ENCODE data around the gene SLC15A5.

SLC15A5 gene

DNA sequence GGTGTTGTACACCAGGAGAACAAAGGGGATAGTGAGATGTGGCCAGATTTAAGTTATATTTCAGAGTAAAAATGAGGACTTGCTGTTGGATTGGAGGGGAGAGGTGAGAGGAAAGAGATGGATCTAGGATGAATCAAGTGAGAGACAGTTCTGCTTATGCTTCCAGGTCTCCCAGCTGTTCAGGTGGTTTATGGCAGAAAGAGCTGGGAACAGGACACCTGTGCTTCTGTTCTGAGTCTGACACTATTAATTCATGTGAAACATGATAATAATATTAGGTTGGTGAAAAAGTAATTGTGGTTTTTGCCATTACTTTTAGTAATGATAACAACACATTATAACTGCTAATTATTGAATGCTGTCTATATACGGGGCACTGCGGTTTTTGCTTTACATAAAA, 55.7 kb downstream of the SLC15A5 start:
- H3K36me3 ChIP-seq (ENCODE audit: control insufficient read depth, low read depth, low read length): no peaks in the 10 kb centered on the region
- H3K4me3 ChIP-seq (ENCODE audit: low read length): no peak overlapping the region
- no peaks in the 10 kb centered on the region for H3K4me1 ChIP-seq (ENCODE audit: control insufficient read depth, low read depth, low read length)
- no peak overlapping the region for H3K9ac ChIP-seq (ENCODE audit: low read length)
- no peak overlapping the region for H3K27ac ChIP-seq (ENCODE audit: low read length)
- no peaks in the 10 kb centered on the region for H3K9me3 ChIP-seq (ENCODE audit: control insufficient read depth, low read depth, low read length)
- H3K27me3 ChIP-seq (ENCODE audit: control insufficient read depth, insufficient read depth, low read length): no peaks in the 10 kb centered on the region

DNA sequence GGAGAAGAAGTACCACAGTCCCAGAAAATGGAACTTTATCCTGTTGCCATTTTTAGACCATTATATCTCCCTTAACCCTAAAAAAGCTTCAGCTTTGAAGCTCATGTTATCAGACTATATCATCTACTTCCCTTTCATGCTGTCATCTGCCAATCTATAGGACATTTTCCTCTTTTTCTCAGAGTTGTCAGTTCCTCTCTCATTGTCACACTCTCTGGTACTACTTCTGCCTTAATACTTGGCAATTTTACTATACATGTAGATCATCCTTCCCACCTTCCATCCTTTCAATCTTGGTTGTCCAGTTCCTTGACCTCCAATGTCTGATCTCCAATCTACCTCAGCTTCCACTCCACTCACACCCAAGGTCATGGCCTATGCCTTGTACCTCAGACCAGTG, 57.4 kb downstream of the SLC15A5 start:
- Histone ChIP-seq H3K4me1 (ENCODE audit: control insufficient read depth, low read depth, low read length) (no peaks in the 10 kb centered on the region), H3K9ac (ENCODE audit: low read length) (no peak overlapping the region), H3K27me3 (ENCODE audit: control insufficient read depth, insufficient read depth, low read length) (no peaks in the 10 kb centered on the region), H3K27ac (ENCODE audit: low read length) (no peak overlapping the region), H3K9me3 (ENCODE audit: control insufficient read depth, low read depth, low read length) (no peaks in the 10 kb centered on the region), H3K4me3 (ENCODE audit: low read length) (no peak overlapping the region), H3K36me3 (ENCODE audit: control insufficient read depth, low read depth, low read length) (no peaks in the 10 kb centered on the region)

DNA sequence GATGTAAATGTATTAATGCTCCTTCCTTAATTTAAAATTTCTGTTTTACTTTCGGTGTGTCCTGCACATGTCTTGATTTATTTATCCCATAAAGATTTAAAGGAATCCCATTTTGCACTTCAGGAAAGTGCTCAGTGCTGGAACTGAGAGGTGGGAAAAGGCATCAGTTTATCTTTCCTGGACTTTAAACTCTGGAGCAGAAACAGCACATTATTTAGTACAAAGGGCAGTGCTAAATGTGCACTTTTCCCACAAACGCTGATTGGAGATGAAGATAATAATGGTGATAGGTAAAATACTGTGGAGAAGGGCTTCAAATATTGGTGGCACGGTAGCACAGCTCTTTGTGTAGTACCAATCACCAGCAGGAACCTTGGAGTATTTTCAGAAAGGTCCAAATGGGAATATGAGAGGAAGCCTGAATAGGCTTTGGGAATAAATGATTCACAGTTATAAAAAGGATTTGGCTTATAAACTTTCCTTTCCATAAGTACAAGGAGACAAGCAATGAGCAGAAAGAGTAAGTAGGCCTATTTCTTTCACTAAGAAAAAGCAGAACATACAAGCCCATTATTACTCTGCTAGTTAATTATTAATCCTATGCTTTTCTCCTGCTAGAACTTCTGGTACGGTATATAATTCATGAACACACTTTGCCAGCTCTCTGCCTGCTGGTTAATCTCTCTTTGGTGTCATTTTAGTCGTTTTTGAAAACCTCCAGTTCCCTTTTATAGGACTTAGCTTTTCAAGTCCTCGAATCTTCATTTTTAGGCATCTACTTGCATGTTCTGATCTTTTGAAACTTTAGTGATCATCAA, 58.3 kb downstream of the SLC15A5 start:
- no peaks in the 10 kb centered on the region for H3K27me3 ChIP-seq (ENCODE audit: control insufficient read depth, insufficient read depth, low read length)

DNA sequence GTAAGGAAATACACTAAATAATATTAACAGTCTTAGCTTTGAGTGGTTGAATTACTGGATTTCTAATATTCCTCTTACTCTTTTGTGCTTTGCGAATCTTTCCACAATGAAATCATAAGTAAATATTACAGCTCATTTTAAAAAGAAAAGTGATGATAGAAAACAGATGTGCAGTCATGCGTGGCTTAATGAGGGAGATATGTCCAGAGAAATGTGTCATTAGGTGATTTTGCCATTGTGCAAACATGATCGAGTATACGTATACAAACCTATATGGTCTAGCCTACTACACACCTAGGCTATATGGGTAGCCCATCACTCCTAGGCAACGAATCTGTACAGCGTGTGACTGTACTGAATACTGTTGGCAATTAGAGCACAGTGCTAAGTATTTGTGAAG, 59.3 kb downstream of the SLC15A5 start:
- no peak overlapping the region for H3K27ac ChIP-seq (ENCODE audit: low read length)
- no peak overlapping the region for H3K9ac ChIP-seq (ENCODE audit: low read length)
- H3K4me1 ChIP-seq (ENCODE audit: control insufficient read depth, low read depth, low read length): no peaks in the 10 kb centered on the region
- no peaks in the 10 kb centered on the region for H3K9me3 ChIP-seq (ENCODE audit: control insufficient read depth, low read depth, low read length)
- no peaks in the 10 kb centered on the region for H3K36me3 ChIP-seq (ENCODE audit: control insufficient read depth, low read depth, low read length)
- H3K27me3 ChIP-seq (ENCODE audit: control insufficient read depth, insufficient read depth, low read length): no peaks in the 10 kb centered on the region
- H3K4me3 ChIP-seq (ENCODE audit: low read length): no peak overlapping the region

More for the DNA sequence above, 58.3 kb downstream of the SLC15A5 start:
- Histone ChIP-seq H3K9ac (ENCODE audit: low read length) (no peak overlapping the region), H3K36me3 (ENCODE audit: control insufficient read depth, low read depth, low read length) (no peaks in the 10 kb centered on the region), H3K4me1 (ENCODE audit: control insufficient read depth, low read depth, low read length) (no peaks in the 10 kb centered on the region), H3K9me3 (ENCODE audit: control insufficient read depth, low read depth, low read length) (no peaks in the 10 kb centered on the region), H3K4me3 (ENCODE audit: low read length) (no peak overlapping the region), H3K27ac (ENCODE audit: low read length) (no peak overlapping the region)

DNA sequence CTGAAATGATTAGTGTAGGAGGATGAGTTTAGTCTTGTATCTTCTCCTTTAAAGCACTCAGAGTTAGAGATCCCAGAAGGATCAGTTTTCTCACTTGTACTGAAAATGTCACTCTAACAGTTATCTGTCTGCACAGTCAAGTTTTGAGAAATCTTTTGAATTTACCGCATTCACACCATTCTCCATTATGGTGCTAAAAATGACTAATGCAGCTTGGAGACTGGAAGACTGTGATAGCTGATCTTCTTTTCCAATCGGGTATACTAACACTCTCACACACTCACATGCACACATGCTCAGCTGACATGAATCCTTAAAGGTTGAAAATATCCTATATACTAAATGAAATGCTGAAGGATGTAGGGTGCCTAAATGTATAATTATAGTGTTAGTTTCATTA, 65.8 kb downstream of the SLC15A5 start:
- H3K27ac ChIP-seq (ENCODE audit: low read length): no peak overlapping the region
- H3K36me3 ChIP-seq (ENCODE audit: control insufficient read depth, low read depth, low read length): no peaks in the 10 kb centered on the region
- H3K27me3 ChIP-seq (ENCODE audit: control insufficient read depth, insufficient read depth, low read length): no peaks in the 10 kb centered on the region
- H3K9ac ChIP-seq (ENCODE audit: low read length): no peak overlapping the region
- no peak overlapping the region for H3K4me3 ChIP-seq (ENCODE audit: low read length)
- H3K4me1 ChIP-seq (ENCODE audit: control insufficient read depth, low read depth, low read length): no peaks in the 10 kb centered on the region
- no peaks in the 10 kb centered on the region for H3K9me3 ChIP-seq (ENCODE audit: control insufficient read depth, low read depth, low read length)

DNA sequence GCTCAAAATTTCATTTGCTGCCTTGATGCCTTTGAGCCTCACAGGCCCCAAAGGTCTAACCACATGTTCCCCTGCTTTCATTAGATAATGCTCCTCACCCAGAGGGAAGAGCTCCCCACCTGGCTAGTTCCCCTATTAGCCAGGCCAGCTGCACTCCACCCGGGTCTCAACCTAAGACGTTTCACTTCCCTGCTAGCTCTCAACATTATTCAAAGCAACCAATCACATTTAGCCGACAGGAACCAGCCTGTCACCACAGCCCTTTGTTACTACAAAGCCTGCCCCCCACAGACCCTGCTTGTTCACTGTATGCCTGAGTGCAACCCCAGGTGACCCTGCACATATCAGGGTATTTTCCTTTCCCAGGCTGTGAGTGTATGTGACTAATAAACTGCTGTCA, 78.6 kb downstream of the SLC15A5 start:
- Histone ChIP-seq H3K27ac (ENCODE audit: low read length) (no peak overlapping the region), H3K9me3 (ENCODE audit: control insufficient read depth, low read depth, low read length) (peaks cover 4% of the 10 kb centered on the region), H3K9ac (ENCODE audit: low read length) (no peak overlapping the region), H3K4me3 (ENCODE audit: low read length) (no peak overlapping the region), H3K4me1 (ENCODE audit: control insufficient read depth, low read depth, low read length) (peaks cover 9% of the 10 kb centered on the region), H3K36me3 (ENCODE audit: control insufficient read depth, low read depth, low read length) (no peaks in the 10 kb centered on the region), H3K27me3 (ENCODE audit: control insufficient read depth, insufficient read depth, low read length) (no peaks in the 10 kb centered on the region)

DNA sequence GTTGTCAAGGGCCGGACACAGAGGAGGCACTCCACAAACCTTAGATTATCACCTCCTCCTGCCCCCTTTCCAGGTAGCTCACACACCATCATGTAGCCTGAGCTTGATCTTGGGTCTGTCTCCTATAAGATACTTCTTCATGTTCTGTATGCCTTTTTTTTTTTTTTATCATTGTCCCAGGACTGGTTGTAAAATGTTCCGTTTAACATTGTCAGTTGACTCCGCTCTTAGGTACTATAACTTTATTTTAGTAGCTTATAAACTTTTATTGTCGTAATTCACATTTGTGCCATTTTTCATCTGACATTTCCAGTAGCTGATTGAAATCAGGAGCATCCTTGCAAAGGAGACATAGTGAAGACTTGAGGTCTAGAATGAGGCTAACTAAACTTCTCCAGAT, 79.9 kb downstream of the SLC15A5 start:
- Histone ChIP-seq H3K9me3 (ENCODE audit: control insufficient read depth, low read depth, low read length) (peaks cover 4% of the 10 kb centered on the region), H3K4me3 (ENCODE audit: low read length) (no peak overlapping the region), H3K9ac (ENCODE audit: low read length) (no peak overlapping the region), H3K27me3 (ENCODE audit: control insufficient read depth, insufficient read depth, low read length) (no peaks in the 10 kb centered on the region), H3K27ac (ENCODE audit: low read length) (no peak overlapping the region), H3K36me3 (ENCODE audit: control insufficient read depth, low read depth, low read length) (no peaks in the 10 kb centered on the region), H3K4me1 (ENCODE audit: control insufficient read depth, low read depth, low read length) (peaks cover 9% of the 10 kb centered on the region)

DNA sequence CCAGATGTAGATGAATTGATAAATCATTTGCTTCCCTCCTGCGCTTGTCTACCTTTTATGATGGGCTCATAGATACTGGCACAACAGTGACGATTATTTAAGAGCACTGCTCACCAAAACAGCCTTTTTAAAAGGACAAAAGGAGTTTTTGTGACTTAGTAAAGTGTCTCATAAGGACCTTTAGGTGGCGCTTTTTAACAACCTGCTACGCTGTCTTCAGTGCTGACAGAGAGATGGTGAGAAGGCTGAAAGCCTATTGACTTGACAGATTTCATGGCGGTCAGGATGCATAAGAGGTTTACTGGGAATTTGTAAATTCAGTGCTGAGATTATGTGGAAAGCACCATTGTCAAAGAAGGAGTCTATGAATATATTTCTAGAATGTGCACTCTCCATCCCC, 87.6 kb downstream of the SLC15A5 start:
- no peak overlapping the region for H3K4me3 ChIP-seq (ENCODE audit: low read length)
- no peaks in the 10 kb centered on the region for H3K9me3 ChIP-seq (ENCODE audit: control insufficient read depth, low read depth, low read length)
- H3K9ac ChIP-seq (ENCODE audit: low read length): no peak overlapping the region

DNA sequence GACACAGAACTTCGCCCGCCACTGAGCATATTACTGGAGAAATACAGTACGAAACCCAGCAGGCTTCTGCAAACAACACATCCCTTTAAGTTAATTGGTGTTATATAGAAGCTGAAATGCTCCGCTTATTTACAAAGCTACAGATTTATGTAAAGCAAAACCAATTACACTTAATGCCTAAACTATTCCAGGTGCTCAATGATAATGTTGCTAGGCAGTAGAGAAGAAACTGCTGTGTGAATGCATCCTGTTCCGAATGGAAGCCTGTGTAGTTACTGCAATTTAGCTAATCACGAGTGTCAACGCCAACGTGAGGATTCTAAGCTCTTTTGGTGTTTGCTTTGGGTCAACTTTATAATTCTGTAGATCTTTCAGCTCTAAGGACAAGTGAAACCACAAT, 89.8 kb downstream of the SLC15A5 start:
- no peak overlapping the region for H3K9ac ChIP-seq (ENCODE audit: low read length)
- H3K27ac ChIP-seq (ENCODE audit: low read length): no peak overlapping the region
- no peak overlapping the region for H3K4me3 ChIP-seq (ENCODE audit: low read length)
- H3K9me3 ChIP-seq (ENCODE audit: control insufficient read depth, low read depth, low read length): no peaks in the 10 kb centered on the region
- no peaks in the 10 kb centered on the region for H3K4me1 ChIP-seq (ENCODE audit: control insufficient read depth, low read depth, low read length)
- no peaks in the 10 kb centered on the region for H3K27me3 ChIP-seq (ENCODE audit: control insufficient read depth, insufficient read depth, low read length)
- H3K36me3 ChIP-seq (ENCODE audit: control insufficient read depth, low read depth, low read length): no peaks in the 10 kb centered on the region

More for the DNA sequence above, 87.6 kb downstream of the SLC15A5 start:
- H3K4me1 ChIP-seq (ENCODE audit: control insufficient read depth, low read depth, low read length): no peaks in the 10 kb centered on the region
- H3K27ac ChIP-seq (ENCODE audit: low read length): no peak overlapping the region
- no peaks in the 10 kb centered on the region for H3K36me3 ChIP-seq (ENCODE audit: control insufficient read depth, low read depth, low read length)
- H3K27me3 ChIP-seq (ENCODE audit: control insufficient read depth, insufficient read depth, low read length): no peaks in the 10 kb centered on the region

DNA sequence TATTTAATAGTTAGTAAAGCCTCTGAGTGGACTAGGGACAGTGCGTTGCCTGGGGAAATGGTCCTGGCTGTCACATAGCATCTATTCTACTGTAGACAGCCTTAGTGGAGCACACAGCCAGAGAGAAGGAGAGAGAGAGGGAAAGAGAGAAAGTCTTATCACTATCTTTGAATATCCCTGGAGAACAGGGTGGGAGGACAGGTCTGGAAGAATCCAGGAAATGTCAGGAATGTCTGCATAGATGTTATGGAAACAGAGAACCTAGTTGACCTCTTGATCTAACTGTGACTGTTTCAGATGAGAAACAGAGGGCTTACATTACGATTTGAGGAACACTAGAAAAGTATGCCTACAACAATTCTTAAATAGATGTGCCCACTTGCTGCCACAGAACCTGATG, 92.8 kb downstream of the SLC15A5 start:
- no peak overlapping the region for H3K9ac ChIP-seq (ENCODE audit: low read length)
- no peak overlapping the region for H3K4me3 ChIP-seq (ENCODE audit: low read length)
- no peaks in the 10 kb centered on the region for H3K36me3 ChIP-seq (ENCODE audit: control insufficient read depth, low read depth, low read length)
- no peaks in the 10 kb centered on the region for H3K27me3 ChIP-seq (ENCODE audit: control insufficient read depth, insufficient read depth, low read length)
- H3K4me1 ChIP-seq (ENCODE audit: control insufficient read depth, low read depth, low read length): no peaks in the 10 kb centered on the region
- H3K9me3 ChIP-seq (ENCODE audit: control insufficient read depth, low read depth, low read length): no peaks in the 10 kb centered on the region
- no peak overlapping the region for H3K27ac ChIP-seq (ENCODE audit: low read length)

DNA sequence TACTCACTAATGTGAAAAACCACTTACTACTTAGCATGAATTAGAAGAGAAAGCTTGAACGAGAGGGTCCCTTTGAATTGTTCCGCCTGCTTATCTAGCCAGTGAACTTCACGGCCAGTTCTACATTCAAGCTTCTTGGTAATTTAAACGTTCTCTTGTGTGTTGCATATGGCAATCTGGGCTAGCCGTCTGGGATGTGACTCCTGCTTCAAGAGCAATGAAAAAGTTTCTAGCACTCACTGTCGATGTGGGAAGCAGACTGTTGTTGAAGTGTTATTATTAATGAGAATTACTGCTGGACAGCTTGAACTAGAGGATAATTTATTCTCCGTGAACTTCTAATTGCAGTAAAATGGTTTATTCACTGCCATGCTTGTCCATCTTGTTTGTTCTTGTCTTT, 93.9 kb downstream of the SLC15A5 start:
- Histone ChIP-seq H3K9me3 (ENCODE audit: control insufficient read depth, low read depth, low read length) (no peaks in the 10 kb centered on the region), H3K27me3 (ENCODE audit: control insufficient read depth, insufficient read depth, low read length) (no peaks in the 10 kb centered on the region), H3K4me3 (ENCODE audit: low read length) (no peak overlapping the region), H3K9ac (ENCODE audit: low read length) (no peak overlapping the region), H3K4me1 (ENCODE audit: control insufficient read depth, low read depth, low read length) (no peaks in the 10 kb centered on the region), H3K36me3 (ENCODE audit: control insufficient read depth, low read depth, low read length) (no peaks in the 10 kb centered on the region), H3K27ac (ENCODE audit: low read length) (no peak overlapping the region)

DNA sequence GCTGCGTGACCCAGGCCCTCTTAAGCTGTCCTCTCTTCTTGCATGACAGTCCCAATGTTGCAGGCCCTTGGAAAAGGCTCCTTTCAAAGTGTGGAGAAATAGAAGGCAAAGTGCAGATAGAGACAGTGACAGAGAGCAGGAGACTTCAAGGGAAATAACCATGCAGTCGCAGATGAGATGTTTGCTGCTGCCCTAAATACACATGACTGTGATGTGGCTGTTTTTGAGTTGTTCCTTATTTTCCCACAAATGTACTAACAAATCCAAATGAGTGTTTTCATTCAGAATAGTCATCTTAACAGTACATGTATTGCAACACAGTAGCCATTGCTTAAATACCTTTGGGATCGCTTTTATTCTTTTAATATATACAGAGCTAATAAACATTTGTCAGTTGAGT, 101.6 kb downstream of the SLC15A5 start:
- H3K4me3 ChIP-seq (ENCODE audit: low read length): no peak overlapping the region
- H3K27ac ChIP-seq (ENCODE audit: low read length): no peak overlapping the region
- no peaks in the 10 kb centered on the region for H3K9me3 ChIP-seq (ENCODE audit: control insufficient read depth, low read depth, low read length)
- H3K4me1 ChIP-seq (ENCODE audit: control insufficient read depth, low read depth, low read length): no peaks in the 10 kb centered on the region
- H3K9ac ChIP-seq (ENCODE audit: low read length): no peak overlapping the region
- no peaks in the 10 kb centered on the region for H3K36me3 ChIP-seq (ENCODE audit: control insufficient read depth, low read depth, low read length)
- H3K27me3 ChIP-seq (ENCODE audit: control insufficient read depth, insufficient read depth, low read length): no peaks in the 10 kb centered on the region
